ENCODE data around the gene FCRL3. TPM values are rescaled to one million over a fixed set of nuclear protein-coding genes. Genes with fewer than 3 reads are reported as not detected.

The FCRL3 gene
- total and polyA plus RNA-seq, 10 of the 15 experiments (the other 5 are each of a cell fraction or from before 2014, with no cell fraction given), result 0.04 to 2.3 (median 0.07) TPM; not detected in 5

DNA sequence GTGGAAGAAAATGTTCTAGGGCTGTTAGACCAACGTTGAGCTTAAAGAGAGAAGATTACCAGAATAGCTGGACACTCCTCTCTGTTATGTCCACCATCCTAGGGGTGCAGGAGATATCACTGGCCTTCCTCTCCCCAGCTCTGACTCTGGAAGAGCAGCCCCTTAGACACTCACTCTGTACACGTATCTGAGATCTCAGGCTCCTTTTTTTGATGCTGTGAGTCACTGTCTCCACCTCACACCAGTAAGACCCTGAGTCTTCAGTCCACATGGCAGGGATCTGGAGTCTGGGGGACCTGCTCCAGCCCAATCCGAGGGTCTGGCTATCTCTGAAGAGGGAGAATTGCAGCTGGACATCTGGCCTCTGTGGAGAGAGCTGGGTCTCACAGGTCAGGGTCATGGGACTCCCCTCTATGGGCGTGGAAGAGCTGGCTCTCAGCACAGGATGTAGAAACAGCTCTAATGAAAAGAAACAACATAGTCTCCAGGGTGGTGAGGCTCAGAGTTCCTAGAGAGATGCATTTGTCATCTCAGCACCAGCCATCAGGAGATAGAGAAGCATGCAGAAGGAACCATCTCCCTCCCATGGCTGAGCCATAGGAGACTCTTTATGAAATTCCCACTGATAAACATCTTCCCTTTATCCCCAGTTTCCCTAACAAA, 3.5 kb downstream of the FCRL3 start (continued):
- no peak for TF ChIP-seq KDM1A (IDR thresholded peaks at IDR 0.05; ENCODE audit: borderline replicate concordance)

DNA sequence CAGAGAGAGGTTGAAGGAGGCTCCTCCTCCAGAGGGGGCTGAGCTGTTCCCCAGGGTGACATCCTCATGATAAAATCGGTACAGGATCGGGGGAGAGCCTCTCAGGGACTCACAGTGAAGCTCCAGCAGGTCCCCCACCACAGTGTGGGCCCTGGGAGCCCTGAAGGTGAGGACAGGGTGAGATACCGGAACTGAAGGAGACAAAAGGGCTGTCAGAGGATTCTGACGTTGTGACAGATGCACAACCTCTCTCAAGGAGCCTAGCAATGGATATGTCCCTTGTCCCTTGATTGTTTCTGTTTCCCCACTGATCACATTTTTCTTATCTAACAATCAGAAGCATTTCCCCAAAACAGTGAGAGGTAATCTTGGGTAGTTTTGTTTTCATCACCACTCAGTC, 5.2 kb downstream of the FCRL3 start:
- CTCF ChIA-PET, result no interaction called here
- ATAC-seq, result no peak
- no peak overlapping the region for H3K4me3 ChIP-seq
- H3K9me3 ChIP-seq (replicated peaks; ENCODE audit: control insufficient read depth, insufficient read depth, low read length), result no peaks in the 10 kb centered on the region
- no peaks in the 10 kb centered on the region for H4K20me1 ChIP-seq (ENCODE audit: control insufficient read depth, insufficient read depth)
- peaks cover 3 to 4% of the 10 kb centered on the region in 2 experiments; a peak in 2 of 4 replicates for H3K27me3 ChIP-seq (replicated peaks in 1 of 2; ENCODE audit: control insufficient read depth in 2 of 2, insufficient read depth in 2 of 2, low read length in 1 of 2)
- in situ Hi-C loops (cut with MboI), result no loop called here
- H3K4me1 ChIP-seq (ENCODE audit: control insufficient read depth, insufficient read depth, low read length), result no peaks in the 10 kb centered on the region
- no peaks in the 10 kb centered on the region for H3K36me3 ChIP-seq (ENCODE audit: control insufficient read depth in 2 of 2, insufficient read depth in 2 of 2, low read length in 1 of 2)
- TF ChIP-seq WRNIP1 (IDR thresholded peaks at IDR 0.05; ENCODE audit: borderline replicate concordance, low read depth, low read length) (no peak), YBX1 (IDR thresholded peaks at IDR 0.05) (no peak), CREM (IDR thresholded peaks at IDR 0.05; ENCODE audit: low read depth) (no peak), SRF (IDR thresholded peaks at IDR 0.05; ENCODE audit: low read depth in 2 of 2, low read length in 2 of 2) (no peak)
- TF ChIP-seq, protein P1, sequence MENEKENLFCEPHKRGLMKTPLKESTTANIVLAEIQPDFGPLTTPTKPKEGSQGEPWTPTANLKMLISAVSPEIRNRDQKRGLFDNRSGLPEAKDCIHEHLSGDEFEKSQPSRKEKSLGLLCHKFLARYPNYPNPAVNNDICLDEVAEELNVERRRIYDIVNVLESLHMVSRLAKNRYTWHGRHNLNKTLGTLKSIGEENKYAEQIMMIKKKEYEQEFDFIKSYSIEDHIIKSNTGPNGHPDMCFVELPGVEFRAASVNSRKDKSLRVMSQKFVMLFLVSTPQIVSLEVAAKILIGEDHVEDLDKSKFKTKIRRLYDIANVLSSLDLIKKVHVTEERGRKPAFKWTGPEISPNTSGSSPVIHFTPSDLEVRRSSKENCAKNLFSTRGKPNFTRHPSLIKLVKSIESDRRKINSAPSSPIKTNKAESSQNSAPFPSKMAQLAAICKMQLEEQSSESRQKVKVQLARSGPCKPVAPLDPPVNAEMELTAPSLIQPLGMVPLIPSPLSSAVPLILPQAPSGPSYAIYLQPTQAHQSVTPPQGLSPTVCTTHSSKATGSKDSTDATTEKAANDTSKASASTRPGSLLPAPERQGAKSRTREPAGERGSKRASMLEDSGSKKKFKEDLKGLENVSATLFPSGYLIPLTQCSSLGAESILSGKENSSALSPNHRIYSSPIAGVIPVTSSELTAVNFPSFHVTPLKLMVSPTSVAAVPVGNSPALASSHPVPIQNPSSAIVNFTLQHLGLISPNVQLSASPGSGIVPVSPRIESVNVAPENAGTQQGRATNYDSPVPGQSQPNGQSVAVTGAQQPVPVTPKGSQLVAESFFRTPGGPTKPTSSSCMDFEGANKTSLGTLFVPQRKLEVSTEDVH (IDR thresholded peaks at IDR 0.05; ENCODE audit: low read depth, partially characterized antibody), result no peak
- no peak overlapping the region for H3K9ac ChIP-seq (ENCODE audit: control insufficient read depth, insufficient read depth, low read length)
- POLR2A ChIA-PET, result no interaction called here
- H3K79me2 ChIP-seq (ENCODE audit: control insufficient read depth, insufficient read depth, low read length), result no peaks in the 10 kb centered on the region
- H2AFZ ChIP-seq (ENCODE audit: control insufficient read depth, low read depth, low read length), result no peak overlapping the region
- SMC1A ChIA-PET (ENCODE audit: uncharacterized antibody, unreplicated experiment), result no interaction called here
- no peak overlapping the region for H3K4me2 ChIP-seq (ENCODE audit: control insufficient read depth, insufficient read depth)
- WGBS (ENCODE audit: insufficient coverage, insufficient replicate concordance, low lambda C conversion rate, missing lambda C conversion rate), result 37% methylated on average over 4 of the region's 4 CpGs
- intact Hi-C loops (cut with micrococcal nuclease; ENCODE audit: unreplicated experiment), result no loop called here
- no peak for FAIRE-seq
- H3K27ac ChIP-seq (ENCODE audit: control insufficient read depth, insufficient read depth), result no peak overlapping the region
- BruUV-seq (replicated peaks), result no TSS peak
- no peak for DNase-seq (ENCODE audit: low read depth, low spot score)
- RAD21 ChIA-PET (ENCODE audit: unreplicated experiment), result no interaction called here
